Fibroblast of skin of back (primary cell): ENCODE measurements around the gene SETD1B.

Experiments used
- DNase-seq: peaks from one replicate; pipeline ENCODE4 v3.0.0-alpha.2; 2013

The SETD1B gene

DNA sequence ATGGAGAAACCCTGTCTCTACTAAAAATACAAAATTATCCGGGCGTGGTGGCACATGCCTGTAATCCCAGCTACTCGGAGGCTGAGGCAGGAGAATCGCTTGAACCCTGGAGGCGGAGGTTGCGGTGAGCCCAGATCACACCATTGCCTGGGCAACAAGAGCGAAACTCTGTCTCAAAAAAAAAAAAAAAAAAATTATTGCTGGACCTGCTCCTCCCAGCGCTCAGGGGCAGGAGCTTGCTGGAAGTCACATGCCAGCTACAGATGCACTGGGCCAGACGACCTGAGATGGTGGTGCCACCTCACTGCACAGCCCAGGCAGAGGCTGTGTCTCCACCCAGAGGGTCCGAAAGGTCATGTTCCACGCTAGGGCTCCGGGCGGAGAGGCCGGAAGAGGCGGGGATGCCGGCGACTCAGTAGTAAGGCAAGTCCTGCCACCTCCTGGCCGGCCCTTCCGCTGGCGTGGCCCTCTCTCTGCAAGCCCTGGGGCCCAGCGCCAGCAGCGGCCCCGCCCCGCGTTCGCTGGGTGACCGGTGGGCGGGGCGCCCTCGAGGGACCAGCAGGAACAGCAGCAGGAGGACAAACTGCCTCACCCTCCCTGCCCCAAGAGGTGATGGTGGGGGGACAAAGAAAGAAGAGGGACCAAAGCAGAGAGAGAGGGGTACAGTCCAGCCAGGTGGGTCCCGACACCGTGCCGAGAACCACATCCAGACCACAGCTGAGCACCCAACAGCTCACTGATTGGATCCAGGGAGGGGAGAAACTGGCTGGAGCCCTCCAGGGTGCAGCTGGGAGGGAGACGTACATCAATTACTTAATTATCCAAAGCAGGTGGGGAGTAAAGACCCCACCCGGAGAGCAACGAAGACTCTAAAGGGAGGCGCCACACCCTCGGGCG, 6.7 kb upstream of the SETD1B start:
- DNase-seq: peak; percentile 64

DNA sequence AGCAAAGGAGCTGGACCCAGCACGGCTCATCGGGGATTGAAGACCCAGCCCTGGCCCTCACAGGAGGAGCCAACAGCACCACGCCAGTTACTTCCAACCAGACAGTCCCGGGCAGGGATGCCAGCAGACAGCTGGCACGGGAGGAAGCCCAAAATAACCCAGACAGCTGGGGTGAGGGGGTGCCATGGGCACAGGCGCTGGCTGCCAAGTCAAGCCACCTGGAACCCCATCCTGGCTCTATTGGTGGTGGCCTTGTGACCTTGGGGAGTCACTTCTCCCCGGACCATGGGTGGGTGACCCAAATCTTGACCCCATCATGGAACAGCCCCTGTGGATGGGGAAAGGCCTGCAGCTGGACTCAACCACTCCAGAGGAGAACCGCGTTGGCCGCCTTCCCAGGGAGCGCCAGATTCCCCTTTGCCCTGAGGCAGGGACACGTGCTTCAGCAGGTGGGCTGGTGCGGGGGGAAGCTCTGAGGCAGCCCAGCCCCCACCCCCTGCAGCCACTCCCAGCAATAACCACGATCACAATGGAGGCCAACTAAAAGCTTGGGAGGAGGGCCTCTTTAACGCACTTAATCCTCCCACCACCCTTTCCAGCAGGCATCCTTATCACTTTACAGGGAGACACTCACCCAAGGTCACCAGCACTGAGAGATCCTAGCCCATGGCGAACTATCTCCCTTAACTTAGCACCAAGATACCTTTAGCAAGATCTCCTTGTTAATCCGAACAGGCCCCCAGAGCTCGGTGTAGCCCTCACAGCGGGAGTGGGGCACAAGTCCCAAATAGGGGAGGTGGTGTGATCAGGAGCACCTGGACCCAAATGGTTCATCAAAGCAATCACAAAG, 5.6 kb upstream of the SETD1B start:
- DNase-seq: no peak

DNA sequence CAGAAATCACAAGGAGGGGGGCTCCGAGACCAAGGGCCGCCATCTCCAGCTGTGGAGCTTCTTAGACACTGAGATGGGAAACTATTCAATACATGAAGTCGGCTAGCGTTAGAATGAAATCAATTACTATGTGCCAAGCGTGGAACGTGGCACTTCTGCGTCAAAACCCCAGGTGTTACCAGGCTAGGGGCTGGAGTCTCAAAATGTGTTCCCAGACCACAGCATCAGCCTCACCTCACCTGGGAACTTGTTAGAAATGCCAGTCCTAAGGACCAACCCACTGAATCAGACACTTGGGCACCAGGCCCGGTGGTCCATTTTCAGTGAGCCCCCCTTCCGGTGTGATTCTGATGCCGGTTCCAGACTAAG, 5.0 kb upstream of the SETD1B start:
- no peak for DNase-seq

- peak; percentile 91 for DNase-seq
Observed at GRCh38 chr12:121799156-121799841, 4.5 kb upstream of the SETD1B start.

- peak; percentile 95 for DNase-seq
Observed at GRCh38 chr12:121799842-121800693, 3.7 kb upstream of the SETD1B start.

DNA sequence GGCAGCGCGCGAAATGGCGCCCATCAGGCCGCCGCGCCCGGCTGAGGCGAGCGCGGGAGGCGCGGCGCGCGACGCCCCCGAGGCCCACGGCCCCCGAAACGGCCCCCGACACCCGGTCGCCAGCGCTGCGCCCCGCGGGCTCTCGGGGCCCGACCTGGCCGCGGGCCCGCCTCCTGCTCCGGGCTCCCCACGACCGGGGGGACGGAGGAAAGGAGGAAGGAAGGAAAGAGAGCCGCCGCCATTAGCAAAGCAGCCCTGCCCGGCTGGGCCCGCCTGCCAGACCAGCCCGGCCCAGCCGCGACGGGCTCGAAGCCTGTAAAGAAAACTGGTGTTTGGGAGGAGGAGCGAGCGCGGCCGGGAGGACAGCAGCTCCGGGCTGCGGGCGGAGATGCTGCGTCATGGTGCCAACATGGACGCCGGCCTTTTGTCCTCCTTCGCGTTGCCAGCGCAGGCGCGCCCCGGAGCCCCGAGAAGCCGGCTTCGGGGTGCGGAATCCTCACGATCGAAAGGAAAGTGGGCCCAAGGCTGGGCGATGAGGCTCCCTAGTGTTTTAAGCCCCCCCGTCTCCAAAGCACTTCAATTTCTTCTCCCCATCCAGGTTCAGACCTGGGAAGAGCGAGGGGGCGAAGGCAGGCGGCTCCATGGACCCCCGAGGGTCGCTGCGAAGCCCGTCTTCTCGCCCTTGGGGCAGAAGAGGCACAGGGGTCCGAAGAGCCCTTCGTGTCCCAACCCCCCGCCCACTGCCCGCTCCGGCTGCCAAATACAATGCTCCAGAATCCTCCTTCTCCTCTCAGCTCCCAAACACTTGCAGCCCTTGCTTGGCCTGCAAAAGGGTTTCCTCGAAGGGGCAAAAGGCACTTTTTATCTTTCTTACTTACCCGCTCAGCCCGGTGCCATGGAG, 2.9 kb upstream of the SETD1B start:
- DNase-seq: peak; percentile 86

GRCh38 chr12:121801595-121802484, 2.0 kb upstream of the SETD1B start:
- DNase-seq: peak; percentile 59

GRCh38 chr12:121802485-121802842, 1.3 kb upstream of the SETD1B start:
- no peak for DNase-seq

DNA sequence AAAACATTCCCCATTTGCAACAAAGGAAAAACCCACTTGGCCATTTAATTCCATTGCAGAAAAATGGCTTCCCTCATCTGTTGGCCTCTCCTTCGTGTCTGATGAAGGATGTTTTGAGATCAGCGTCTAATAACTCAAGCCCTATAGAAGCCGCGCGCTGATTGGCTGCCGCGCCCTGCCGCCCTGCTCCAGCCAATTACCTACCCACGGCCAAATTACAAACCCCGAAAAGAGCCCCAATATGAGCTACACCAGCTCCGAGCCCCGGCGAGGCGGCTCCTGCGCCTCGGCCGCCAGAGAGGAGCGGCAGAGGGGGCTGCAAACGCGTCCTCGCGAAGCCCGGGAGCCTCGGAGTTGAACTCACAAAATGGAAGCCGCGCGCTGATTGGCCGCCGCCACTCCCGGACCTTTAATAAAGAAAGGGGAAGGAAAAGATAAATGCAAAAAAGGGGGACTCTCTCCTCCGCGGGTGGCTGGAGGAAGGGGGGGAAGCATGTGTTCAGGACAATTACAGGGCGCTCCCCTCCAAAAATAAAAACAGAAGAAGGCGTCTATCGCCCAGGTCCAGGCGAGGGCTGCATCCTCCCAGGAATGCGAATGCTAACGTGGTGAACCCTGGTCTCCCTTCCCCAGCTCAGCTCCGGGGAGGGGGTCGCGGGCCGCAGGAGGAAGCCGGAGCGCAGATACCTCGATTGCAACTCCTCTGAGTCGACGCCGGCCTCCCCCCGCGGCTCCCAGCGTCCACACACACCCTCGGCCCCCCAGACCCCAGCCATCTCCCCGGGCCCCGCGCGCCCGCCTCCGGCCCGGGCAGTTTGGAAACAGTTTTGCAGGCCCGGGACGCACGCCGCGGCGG, 738 bp upstream of the SETD1B start:
- peak; percentile 94 for DNase-seq

DNA sequence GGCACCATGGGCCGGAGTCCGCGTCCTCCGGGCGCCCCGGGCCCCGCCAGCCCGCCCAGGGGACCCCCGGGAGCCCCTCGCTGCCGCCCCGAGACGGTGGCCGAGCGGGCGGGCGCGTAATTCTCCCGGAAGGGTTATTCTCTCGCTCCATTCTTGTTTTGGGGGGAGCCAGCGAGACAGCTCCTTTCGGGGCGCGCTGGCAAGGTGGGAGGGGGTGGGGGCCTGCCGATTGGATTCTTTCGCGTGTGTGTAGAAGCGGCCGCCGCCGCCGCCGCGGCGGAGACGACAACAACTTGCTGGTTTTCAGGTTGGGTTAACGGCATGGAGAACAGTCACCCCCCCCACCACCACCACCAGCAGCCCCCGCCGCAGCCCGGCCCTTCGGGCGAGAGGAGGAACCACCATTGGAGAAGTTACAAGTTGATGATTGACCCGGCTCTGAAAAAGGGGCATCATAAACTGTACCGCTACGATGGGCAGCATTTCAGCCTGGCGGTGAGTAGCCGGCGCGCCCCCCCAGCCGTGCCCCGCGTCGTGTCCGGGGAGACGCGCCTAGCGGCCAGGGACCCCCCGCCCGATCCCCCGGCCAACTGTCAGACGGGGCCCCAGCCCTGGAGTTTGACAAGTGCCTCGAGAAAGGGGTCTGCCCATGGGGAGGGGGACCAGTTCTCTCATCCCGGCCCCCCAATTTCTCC, 755 bp downstream of the SETD1B start:
- DNase-seq: peak; percentile 38

- DNase-seq: peak; percentile 46
Observed at GRCh38 chr12:121805171-121806008, 1.6 kb downstream of the SETD1B start.

DNA sequence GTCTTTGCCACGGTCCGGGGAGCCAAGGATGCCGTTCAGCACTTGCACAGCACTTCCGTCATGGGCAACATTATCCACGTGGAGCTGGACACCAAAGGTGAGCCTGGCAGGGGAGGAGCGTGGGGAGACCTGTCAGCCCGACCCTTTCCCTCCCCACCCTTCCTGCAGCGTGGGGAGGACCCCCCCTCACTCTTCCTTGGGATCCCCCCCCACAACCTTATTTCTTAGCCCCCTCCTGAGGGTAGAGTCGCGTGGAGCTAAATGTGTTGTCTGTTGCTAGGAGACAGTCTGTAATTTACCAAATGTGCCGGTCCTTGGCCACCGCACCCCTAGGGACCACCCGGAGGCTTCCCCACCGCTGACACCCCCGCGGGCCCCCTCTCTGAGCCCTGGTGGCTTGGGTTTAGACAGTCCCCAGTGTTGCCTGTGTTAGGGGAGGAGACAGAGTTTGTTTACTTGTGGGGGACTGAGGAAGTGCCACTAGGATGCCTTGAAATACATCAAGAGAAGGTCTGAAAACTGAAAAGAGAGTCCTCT, 2.3 kb downstream of the SETD1B start:
- no peak for DNase-seq

- peak; percentile 40 for DNase-seq
Observed at GRCh38 chr12:121806546-121807423, 3.0 kb downstream of the SETD1B start.

DNA sequence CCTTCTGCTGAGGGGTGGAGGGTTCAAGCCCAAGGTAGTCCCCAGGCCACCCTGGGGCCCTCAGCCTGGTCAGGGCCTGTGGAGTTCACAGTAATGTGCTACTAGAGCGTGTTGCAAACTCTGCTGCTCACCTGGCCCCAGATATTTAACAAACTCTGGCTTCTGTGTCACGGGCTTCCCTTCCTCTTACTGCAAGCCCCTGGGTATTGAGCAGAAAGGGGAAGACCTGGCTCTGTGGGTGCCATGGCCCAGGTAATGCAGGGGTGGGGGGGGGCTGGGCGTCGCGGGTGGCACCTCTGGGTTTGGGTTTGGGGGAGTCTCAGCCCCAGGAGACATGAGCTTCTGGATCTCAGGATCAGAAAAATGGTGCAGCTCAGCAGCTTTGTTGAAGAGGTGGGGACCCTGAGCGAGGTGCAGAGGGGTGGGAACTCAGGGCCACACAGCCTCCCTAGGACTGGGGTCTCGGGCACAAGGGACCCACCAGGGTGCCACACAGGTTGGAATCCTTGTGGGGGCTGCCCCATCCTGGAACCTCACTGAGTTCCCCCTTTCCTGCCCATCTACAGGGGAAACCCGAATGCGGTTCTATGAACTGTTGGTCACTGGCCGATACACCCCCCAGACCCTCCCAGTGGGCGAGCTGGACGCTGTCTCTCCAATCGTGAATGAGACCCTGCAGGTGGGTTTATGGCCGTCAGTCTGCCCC, 4.0 kb downstream of the SETD1B start:
- no peak for DNase-seq

GRCh38 chr12:121808623-121809022, 4.8 kb downstream of the SETD1B start:
- no peak for DNase-seq
